WI38 (cell line): ENCODE measurements around the gene CCNT1.

ENCODE experiments used
- H3K4me3 ChIP-seq: 2 replicates; pipeline ENCODE4 v1.5.1; 2011; ENCODE audit warnings: low read depth, mild to moderate bottlenecking, control low read depth, low read length
- TF ChIP-seq, protein P1 (sequence below): IDR thresholded peaks from 2 replicates; pipeline ENCODE4 v1.5.1; 2012; ENCODE audit warnings: low read depth, mild to moderate bottlenecking, control low read depth, low read length

The CCNT1 gene

DNA sequence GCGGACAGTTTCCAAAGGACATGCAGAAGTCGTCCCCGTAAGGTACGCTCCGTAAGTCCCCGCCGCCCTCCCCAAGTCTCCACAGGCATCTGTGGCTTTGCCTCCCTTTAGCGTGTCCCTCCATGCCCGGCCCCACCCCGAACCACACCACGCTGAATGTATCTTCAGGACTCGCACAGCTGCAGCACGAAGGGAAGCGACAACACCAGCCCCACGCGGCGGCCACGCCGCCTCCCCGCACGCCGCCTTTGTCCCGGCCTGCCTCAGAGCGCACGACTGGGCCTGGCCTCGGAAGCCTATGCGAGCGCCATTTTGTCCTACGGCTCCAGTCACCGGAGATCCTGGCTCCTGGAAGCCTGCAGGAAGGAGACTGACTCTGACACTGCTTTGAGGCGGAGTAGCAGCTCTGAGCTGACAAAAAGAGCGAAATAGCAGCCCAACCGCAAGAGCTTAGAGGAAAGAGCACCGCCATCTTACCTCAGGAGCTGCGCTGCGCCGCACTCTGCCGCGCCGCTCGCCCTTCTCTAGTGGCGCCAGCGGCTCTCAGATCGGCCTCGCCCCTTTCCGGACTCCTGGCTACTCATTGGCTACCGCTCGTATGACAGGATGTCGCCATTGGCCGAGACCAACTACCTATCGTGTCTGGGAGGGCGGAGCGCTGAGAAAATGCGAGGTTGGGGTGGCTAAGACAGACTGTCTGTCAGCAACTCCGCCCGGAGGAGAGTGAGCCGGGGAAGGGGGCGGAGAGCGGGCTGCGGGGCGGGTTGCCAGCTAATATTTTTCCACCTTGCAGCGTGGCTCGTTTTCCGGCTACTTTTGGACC is 34.6 kb downstream of the CCNT1 start, which contains the start of gene KANSL2:
KANSL2 (minus strand) TSS at position 529 of the 823 bp plus-strand sequence. CDS start 606 bp downstream, outside the sequence.
- peak within 1 kb of the TSS; percentile 98 for H3K4me3 ChIP-seq
- TF ChIP-seq, protein P1, sequence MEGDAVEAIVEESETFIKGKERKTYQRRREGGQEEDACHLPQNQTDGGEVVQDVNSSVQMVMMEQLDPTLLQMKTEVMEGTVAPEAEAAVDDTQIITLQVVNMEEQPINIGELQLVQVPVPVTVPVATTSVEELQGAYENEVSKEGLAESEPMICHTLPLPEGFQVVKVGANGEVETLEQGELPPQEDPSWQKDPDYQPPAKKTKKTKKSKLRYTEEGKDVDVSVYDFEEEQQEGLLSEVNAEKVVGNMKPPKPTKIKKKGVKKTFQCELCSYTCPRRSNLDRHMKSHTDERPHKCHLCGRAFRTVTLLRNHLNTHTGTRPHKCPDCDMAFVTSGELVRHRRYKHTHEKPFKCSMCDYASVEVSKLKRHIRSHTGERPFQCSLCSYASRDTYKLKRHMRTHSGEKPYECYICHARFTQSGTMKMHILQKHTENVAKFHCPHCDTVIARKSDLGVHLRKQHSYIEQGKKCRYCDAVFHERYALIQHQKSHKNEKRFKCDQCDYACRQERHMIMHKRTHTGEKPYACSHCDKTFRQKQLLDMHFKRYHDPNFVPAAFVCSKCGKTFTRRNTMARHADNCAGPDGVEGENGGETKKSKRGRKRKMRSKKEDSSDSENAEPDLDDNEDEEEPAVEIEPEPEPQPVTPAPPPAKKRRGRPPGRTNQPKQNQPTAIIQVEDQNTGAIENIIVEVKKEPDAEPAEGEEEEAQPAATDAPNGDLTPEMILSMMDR = no peak

GRCh38 chr12:48681399-48681709 is 35.2 kb downstream of the CCNT1 start:
- TF ChIP-seq, protein P1 = no peak

GRCh38 chr12:48680861-48681260 is 35.6 kb downstream of the CCNT1 start:
- H3K4me3 ChIP-seq = peak overlapping the region; percentile 98
- TF ChIP-seq, protein P1 = no peak

More at GRCh38 chr12:48681399-48681709, 35.2 kb downstream of the CCNT1 start:
- H3K4me3 ChIP-seq = peak overlapping the region; percentile 98

DNA sequence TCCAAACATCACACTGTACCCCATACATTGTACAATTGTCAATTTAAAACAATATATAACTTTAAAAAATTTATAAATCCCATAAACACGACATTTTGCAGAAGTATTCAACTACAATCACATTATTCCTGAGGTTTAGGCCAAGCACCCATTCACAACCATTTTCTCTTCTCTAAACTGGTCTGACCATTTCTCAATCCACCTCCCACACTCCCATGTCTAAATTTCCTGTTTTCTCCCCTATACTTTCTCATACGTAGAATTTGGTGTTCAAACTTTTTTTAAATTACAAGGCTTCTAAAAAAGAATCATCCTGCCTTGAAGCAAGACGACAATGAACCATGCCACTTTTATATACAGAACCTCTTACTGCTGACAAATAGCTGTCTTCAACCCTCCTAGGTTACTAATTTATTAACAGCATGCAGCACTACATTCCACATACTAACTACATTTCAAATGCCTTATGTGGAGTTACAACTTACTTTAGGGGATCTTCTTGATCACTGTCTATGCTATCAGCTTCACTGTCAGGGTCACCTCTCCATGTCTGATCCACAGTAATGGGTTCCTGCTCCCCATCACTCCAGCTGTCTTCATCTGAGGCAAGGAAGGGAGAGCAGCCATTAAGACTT is 37.8 kb downstream of the CCNT1 start:
- TF ChIP-seq, protein P1 = no peak
- no peak overlapping the region for H3K4me3 ChIP-seq

- H3K4me3 ChIP-seq = no peak overlapping the region
- TF ChIP-seq, protein P1 = no peak
These were observed 45.2 kb downstream of the CCNT1 start for GRCh38 chr12:48671231-48671856.

DNA sequence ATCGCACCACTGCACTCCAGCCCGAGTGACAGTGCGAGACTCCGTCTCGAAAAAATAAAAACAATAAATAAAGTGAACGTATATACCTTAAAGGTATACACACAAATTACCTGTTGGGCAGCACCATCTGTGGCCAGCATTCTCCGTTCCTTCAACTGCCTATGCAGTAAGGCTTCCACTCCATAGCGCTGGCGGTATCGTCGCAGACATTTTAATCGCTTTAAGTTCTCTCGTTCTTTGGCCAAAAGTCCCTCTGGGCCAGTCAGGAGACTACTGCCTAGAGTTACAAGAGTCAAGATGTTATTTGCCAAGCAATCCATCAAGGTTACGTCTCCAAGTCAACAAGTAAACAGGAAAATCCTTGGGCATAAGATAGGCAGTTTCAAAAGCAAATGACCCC is 47.5 kb downstream of the CCNT1 start:
- H3K4me3 ChIP-seq = no peak overlapping the region
- TF ChIP-seq, protein P1 = no peak

DNA sequence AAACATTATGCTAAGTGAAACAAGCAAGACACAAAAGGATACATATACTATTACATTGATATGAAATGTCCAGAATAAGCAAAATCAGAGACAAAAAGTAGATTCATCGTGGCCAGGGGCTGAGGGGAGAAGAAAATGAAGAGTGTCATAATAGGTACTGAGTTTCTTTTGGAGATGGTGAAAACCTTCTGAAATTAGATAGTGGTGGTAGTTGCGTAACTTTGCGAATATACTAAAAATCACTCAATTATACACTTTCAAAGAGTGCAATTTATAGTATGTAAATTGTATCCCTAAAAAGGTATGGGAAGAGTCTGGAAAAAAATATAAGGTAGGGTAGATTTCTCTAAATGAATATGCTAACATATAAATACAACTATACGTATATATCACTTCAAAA is 56.6 kb downstream of the CCNT1 start:
- TF ChIP-seq, protein P1 = no peak
- no peak overlapping the region for H3K4me3 ChIP-seq
